ENCODE measurements around the gene NR1D2. TPM values are rescaled to one million over a fixed set of nuclear protein-coding genes. Genes with fewer than 3 reads are reported as not detected.

NR1D2 gene
- total and polyA plus RNA-seq, 2 of the 13 experiments (the other 11 are each of a cell fraction or from before 2014, with no cell fraction given): 5.3 to 8.1 TPM

DNA sequence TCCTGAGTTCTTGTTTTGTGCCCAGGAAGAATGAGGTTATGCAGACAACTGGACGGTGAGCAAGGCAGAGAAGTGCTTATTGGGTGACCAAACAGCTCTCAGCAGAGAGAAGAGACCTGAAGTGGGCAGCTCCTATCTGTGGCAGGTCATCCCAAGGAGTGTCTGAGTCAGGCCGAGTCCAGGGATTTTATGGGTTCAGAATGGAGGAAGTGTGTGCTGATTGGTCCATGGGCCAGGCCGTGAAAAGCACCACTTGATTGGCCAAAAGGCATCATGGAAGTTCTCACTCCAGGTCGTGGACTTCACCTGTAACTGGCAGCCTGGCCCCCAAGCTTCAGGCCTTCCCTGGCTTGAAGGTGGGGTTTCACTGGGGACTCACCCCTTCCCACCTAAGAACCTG is 74.5 kb downstream of the NR1D2 start:
- H2AFZ ChIP-seq (ENCODE audit: low read length): no peak overlapping the region
- H3K27ac ChIP-seq (ENCODE audit: extremely low read length, insufficient read depth, low read length): no peak overlapping the region
- no peak for DNase-seq (ENCODE audit: low spot score)
- intact Hi-C loops (cut with micrococcal nuclease; ENCODE audit: unreplicated experiment): no loop called here
- no peaks in the 10 kb centered on the region for H3K36me3 ChIP-seq (replicated peaks in 1 of 2; ENCODE audit: control insufficient read depth in 1 of 2, insufficient read depth in 2 of 2, low read length in 2 of 2)
- peak; percentile 62 for ATAC-seq
- H3K4me3 ChIP-seq (replicated peaks in 1 of 3; ENCODE audit: insufficient read depth in 1 of 3, low read depth in 2 of 3, low read length in 3 of 3): no peak overlapping the region
- no peak for FAIRE-seq
- ChIA-PET POLR2A (no interaction called here), CTCF (ENCODE audit: low intra/inter-chr PET ratio, low total read pairs) (no interaction called here)
- 4% methylated on average over 3 of the region's 4 CpGs for WGBS (ENCODE audit: low lambda C conversion rate)
- no peak overlapping the region for H3K9ac ChIP-seq (ENCODE audit: insufficient read depth, low read depth, low read length)
- H3K4me2 ChIP-seq (ENCODE audit: low read depth, low read length): no peak overlapping the region; the same call in 1 of the 2 replicates
- no peaks in the 10 kb centered on the region for H3K79me2 ChIP-seq (ENCODE audit: insufficient read depth, low read length)
- peaks cover 0 to 1% of the 10 kb centered on the region in 2 experiments; a peak in 1 of 5 replicates for H3K27me3 ChIP-seq (ENCODE audit: control insufficient read depth in 1 of 2, insufficient read depth in 2 of 2, low read length in 2 of 2)
- in situ Hi-C loops (cut with HindIII; ENCODE audit: extremely low pct_ligation_motif_present, low pct_unique_long_range_greater_than_20kb): loop anchor here (25.0 kb wide), 1 partner anchor 668 kb away; no protein-coding TSS in a partner anchor
- no peak for TF ChIP-seq RAD21 (CRISPR knock-in tag; IDR thresholded peaks at IDR 0.05)
- TF ChIP-seq, protein P1, sequence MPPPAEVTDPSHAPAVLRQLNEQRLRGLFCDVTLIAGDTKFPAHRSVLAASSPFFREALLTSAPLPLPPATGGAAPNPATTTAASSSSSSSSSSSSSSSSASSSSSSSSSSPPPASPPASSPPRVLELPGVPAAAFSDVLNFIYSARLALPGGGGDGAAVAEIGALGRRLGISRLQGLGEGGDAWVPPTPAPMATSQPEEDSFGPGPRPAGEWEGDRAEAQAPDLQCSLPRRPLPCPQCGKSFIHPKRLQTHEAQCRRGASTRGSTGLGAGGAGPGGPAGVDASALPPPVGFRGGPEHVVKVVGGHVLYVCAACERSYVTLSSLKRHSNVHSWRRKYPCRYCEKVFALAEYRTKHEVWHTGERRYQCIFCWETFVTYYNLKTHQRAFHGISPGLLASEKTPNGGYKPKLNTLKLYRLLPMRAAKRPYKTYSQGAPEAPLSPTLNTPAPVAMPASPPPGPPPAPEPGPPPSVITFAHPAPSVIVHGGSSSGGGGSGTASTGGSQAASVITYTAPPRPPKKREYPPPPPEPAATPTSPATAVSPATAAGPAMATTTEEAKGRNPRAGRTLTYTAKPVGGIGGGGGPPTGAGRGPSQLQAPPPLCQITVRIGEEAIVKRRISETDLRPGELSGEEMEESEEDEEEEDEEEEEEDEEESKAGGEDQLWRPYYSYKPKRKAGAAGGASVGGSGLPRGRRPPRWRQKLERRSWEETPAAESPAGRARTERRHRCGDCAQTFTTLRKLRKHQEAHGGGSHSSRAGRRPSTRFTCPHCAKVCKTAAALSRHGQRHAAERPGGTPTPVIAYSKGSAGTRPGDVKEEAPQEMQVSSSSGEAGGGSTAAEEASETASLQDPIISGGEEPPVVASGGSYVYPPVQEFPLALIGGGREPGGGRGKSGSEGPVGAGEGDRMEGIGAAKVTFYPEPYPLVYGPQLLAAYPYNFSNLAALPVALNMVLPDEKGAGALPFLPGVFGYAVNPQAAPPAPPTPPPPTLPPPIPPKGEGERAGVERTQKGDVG (CRISPR knock-in tag; IDR thresholded peaks at IDR 0.05; ENCODE audit: borderline replicate concordance): no peak
- TF ChIP-seq, protein P2, sequence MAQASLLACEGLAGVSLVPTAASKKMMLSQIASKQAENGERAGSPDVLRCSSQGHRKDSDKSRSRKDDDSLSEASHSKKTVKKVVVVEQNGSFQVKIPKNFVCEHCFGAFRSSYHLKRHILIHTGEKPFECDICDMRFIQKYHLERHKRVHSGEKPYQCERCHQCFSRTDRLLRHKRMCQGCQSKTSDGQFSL (CRISPR knock-in tag; IDR thresholded peaks at IDR 0.05): no peak
- no peak for TF ChIP-seq THAP7 (CRISPR knock-in tag; IDR thresholded peaks at IDR 0.05)
- TF ChIP-seq ZFY (CRISPR knock-in tag; IDR thresholded peaks at IDR 0.05): no peak
- no peak for TF ChIP-seq ZNF780A (CRISPR knock-in tag; IDR thresholded peaks at IDR 0.05)
- no peak for TF ChIP-seq MEIS1 (CRISPR knock-in tag; IDR thresholded peaks at IDR 0.05; ENCODE audit: borderline replicate concordance)
- no peak for TF ChIP-seq MYPOP (CRISPR knock-in tag; IDR thresholded peaks at IDR 0.05)
- TF ChIP-seq ZSCAN30 (CRISPR knock-in tag; IDR thresholded peaks at IDR 0.05): no peak
- no peak for TF ChIP-seq ZNF337 (CRISPR knock-in tag; IDR thresholded peaks at IDR 0.05; ENCODE audit: borderline replicate concordance, low read depth)
- TF ChIP-seq POGZ (CRISPR knock-in tag; IDR thresholded peaks at IDR 0.05): no peak
- no peak for TF ChIP-seq STAT6 (CRISPR knock-in tag; IDR thresholded peaks at IDR 0.05; ENCODE audit: borderline replicate concordance)
- no peaks in the 10 kb centered on the region for H4K20me1 ChIP-seq (ENCODE audit: insufficient read depth, low read length)
- no peaks in the 10 kb centered on the region for H3K4me1 ChIP-seq (ENCODE audit: insufficient read depth, low read length)
- no peaks in the 10 kb centered on the region for H3K9me3 ChIP-seq (ENCODE audit: low read length)
- BruUV-seq (replicated peaks): no TSS peak

Data from HepG2 (cell line).